Limb (tissue), 2 donors: ENCODE data around the gene SAE1.
"Not testable (repeated sequence)": the region's sequence is repeated elsewhere in the genome, so short reads cannot be mapped to it uniquely, and the experiment has no call there.

ENCODE experiments used
- DNase-seq, 2 donors: peaks; one replicate each; pipeline ENCODE4 v3.0.0-alpha.2; 2016; ENCODE audit errors: extremely low spot score in 2 of 2

SAE1 gene

GRCh38 chr19:47130589-47131227 is at the start of gene SAE1:
SAE1 (plus strand) TSS chr19:47130835; CDS start chr19:47130931, 96 bp downstream.
- DNase-seq, result peak; percentile 96 to 97

GRCh38 chr19:47081095-47081494 is 49.5 kb upstream of the SAE1 start:
- no peak for DNase-seq

- DNase-seq, result no peak
Measured at GRCh38 chr19:47082493-47082892, 48.1 kb upstream of the SAE1 start.

GRCh38 chr19:47084879-47085439 is 45.7 kb upstream of the SAE1 start:
- no peak for DNase-seq

- DNase-seq, result no peak
Measured at GRCh38 chr19:47086280-47086679, 44.4 kb upstream of the SAE1 start.

- no peak for DNase-seq
Measured at GRCh38 chr19:47089767-47090350, 40.8 kb upstream of the SAE1 start.

- no peak for DNase-seq
Measured at GRCh38 chr19:47093254-47093653, 37.4 kb upstream of the SAE1 start.

- no peak for DNase-seq
Measured at GRCh38 chr19:47093841-47094240, 36.8 kb upstream of the SAE1 start.

GRCh38 chr19:47094557-47095475 is 35.8 kb upstream of the SAE1 start:
- DNase-seq, result no peak

GRCh38 chr19:47095476-47096099 is 35.0 kb upstream of the SAE1 start:
- no peak for DNase-seq

- no peak for DNase-seq
Measured at GRCh38 chr19:47096100-47096704, 34.4 kb upstream of the SAE1 start.

GRCh38 chr19:47096721-47097120 is 33.9 kb upstream of the SAE1 start:
- DNase-seq, result no peak

- no peak for DNase-seq
Measured at GRCh38 chr19:47097396-47098201, 33.0 kb upstream of the SAE1 start.

- DNase-seq, result no peak
Measured at GRCh38 chr19:47098608-47099007, 32.0 kb upstream of the SAE1 start.

- no peak for DNase-seq
Measured at GRCh38 chr19:47099576-47100050, 31.0 kb upstream of the SAE1 start.

- DNase-seq, result no peak
Measured at GRCh38 chr19:47100290-47100689, 30.3 kb upstream of the SAE1 start.

GRCh38 chr19:47101116-47101515 is 29.5 kb upstream of the SAE1 start:
- DNase-seq, result not testable (repeated sequence)

GRCh38 chr19:47102346-47103060 is 28.1 kb upstream of the SAE1 start:
- no peak for DNase-seq

GRCh38 chr19:47104680-47105079 is 26.0 kb upstream of the SAE1 start:
- no peak for DNase-seq

GRCh38 chr19:47105874-47106273 is 24.8 kb upstream of the SAE1 start:
- DNase-seq, result no peak
